ENCODE data around the gene DYRK4.
"Not testable (repeated sequence)": the region's sequence is repeated elsewhere in the genome, so short reads cannot be mapped to it uniquely, and the experiment has no call there.

DYRK4 gene, protein sequence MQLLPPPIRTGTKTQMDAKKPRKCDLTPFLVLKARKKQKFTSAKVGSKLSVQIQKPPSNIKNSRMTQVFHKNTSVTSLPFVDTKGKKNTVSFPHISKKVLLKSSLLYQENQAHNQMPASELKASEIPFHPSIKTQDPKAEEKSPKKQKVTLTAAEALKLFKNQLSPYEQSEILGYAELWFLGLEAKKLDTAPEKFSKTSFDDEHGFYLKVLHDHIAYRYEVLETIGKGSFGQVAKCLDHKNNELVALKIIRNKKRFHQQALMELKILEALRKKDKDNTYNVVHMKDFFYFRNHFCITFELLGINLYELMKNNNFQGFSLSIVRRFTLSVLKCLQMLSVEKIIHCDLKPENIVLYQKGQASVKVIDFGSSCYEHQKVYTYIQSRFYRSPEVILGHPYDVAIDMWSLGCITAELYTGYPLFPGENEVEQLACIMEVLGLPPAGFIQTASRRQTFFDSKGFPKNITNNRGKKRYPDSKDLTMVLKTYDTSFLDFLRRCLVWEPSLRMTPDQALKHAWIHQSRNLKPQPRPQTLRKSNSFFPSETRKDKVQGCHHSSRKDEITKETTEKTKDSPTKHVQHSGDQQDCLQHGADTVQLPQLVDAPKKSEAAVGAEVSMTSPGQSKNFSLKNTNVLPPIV

DNA sequence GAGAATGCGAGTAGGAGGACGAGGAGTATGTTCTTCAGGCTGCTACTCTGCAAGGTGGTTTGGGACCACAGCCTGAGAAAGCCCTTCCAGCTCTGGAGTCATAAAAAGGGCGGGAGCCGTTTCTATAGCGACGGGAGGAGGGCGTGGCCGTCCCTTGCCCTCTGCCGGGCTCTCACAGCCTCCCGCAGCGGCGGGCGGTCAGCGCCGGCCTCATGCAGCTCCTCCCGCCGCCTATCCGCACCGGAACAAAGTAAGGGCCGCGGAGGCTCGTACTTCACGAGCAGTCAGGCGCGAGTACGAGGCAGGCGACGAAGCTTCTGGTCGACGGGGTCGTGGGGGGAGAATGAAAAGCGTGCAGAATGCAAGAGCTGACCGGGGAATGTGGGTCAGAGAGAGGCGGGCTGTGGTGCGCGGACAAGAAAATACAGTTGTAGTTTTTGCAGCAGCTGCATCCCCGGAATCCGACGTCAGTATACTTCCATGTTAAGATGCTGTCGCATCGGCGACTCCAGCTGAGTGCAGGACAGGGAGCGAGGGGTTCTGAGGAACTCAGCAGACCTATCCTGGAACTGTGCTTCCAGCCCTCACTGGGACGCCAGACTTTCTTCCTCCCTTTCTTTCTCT, at the start of gene DYRK4:
Gene DYRK4, plus strand, starts transcription at position 175 of the 624 bp plus-strand sequence. Its CDS starts 38 bp downstream, at position 213.
- no peak for DNase-seq (ENCODE audit: insufficient read length, low spot score)
- TF ChIP-seq, protein P1, sequence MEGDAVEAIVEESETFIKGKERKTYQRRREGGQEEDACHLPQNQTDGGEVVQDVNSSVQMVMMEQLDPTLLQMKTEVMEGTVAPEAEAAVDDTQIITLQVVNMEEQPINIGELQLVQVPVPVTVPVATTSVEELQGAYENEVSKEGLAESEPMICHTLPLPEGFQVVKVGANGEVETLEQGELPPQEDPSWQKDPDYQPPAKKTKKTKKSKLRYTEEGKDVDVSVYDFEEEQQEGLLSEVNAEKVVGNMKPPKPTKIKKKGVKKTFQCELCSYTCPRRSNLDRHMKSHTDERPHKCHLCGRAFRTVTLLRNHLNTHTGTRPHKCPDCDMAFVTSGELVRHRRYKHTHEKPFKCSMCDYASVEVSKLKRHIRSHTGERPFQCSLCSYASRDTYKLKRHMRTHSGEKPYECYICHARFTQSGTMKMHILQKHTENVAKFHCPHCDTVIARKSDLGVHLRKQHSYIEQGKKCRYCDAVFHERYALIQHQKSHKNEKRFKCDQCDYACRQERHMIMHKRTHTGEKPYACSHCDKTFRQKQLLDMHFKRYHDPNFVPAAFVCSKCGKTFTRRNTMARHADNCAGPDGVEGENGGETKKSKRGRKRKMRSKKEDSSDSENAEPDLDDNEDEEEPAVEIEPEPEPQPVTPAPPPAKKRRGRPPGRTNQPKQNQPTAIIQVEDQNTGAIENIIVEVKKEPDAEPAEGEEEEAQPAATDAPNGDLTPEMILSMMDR (IDR thresholded peaks at IDR 0.05; ENCODE audit: insufficient read depth, missing control alignments): no peak
- no peak for FAIRE-seq

DNA sequence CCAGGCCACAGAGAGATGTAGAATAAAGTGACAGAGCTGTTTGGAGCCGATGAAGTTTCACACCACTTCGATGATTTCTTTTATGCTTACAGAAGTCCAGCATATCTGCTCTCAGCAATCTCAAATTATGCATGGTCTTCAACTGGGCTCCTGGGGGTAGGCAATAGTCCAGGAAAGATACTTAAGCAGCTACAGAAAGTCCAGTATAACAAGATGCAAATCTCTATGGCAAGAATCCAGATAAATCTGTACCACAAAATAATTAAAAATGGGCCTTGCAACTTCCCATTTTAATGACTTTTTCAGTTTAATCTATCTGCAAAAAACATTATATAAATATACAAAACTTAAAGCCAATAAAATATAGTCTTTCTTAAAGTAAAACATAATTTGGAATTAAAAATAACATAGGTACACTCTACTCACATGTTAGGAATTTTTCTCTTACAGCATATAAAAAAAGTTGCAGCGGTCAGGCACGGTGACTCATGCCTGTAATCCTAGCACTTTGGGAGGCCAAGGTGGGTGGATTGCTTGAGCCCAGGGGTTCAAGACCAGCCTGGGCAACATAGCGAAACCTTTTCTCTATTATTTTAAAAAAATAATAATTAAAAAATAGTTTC, 43.8 kb upstream of the DYRK4 start:
- no peak for FAIRE-seq
- DNase-seq (ENCODE audit: insufficient read length, low spot score): no peak
- TF ChIP-seq, protein P1 (IDR thresholded peaks at IDR 0.05; ENCODE audit: insufficient read depth, missing control alignments): no peak

DNA sequence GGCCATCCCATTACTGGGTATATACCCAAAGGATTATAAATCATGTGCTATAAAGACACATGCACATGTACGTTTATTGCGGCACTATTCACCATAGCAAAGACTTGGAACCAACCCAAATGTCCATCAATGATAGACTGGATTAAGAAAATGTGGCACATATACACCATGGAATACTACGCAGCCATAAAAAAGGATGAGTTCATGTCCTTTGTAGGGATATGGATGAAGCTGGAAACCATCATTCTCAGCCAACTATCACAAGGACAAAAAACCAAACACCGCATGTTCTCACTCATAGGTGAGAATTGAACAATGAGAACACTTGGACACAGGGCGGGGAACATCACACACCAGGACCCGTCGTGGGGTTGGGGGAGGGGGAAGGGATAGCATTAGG, 38.6 kb upstream of the DYRK4 start:
- FAIRE-seq; DNase-seq (ENCODE audit: insufficient read length, low spot score): not testable (repeated sequence)

DNA sequence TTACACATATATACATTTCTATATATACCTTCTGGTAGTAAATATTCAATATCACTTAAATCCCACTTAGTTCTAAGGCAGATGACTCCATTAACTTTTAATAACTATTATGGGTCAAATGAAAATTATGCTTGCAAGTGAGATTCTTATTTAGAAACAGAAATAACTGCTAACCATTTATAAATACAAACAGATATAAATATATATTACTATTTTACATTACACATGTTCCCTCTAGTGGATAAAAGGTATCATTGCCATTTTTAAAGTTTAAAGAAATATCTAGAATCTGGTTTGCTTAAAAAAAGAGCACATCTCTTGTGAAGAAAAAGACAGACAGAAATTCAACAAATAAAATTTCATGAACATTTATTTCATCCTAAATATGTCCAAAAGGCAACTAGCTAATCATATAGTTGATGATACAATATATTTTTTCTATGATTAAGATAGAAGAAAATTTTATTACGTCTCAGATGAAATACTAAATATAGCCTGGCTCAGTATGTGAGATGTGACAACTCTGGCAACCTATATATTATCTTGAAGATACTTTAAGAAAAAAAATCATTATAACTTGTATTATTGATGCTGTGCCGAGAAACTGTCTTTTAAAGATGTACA, 35.0 kb upstream of the DYRK4 start:
- DNase-seq (ENCODE audit: insufficient read length, low spot score) (no peak), FAIRE-seq (no peak)
- TF ChIP-seq, protein P1 (IDR thresholded peaks at IDR 0.05; ENCODE audit: insufficient read depth, missing control alignments): peak; percentile 44

DNA sequence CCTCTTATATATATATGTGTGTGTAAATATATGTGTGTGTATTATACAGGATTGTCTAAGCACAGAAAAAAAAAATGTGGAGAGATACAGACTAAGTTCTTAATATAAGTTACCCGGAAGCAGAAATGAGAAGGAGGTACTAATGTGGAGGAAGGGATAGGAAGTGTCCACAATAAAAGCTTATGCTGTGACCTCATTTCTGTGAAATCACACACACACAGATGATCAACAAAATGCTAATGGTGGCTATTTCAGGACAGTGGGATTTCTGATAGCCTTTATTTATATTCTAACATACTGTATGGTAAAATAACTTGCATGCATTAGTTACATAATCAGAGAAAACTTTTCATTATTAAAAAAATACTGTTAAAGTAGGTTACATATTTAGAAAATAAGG, 31.8 kb upstream of the DYRK4 start:
- DNase-seq (ENCODE audit: insufficient read length, low spot score): no peak
- no peak for FAIRE-seq
- TF ChIP-seq, protein P1 (IDR thresholded peaks at IDR 0.05; ENCODE audit: insufficient read depth, missing control alignments): no peak

DNA sequence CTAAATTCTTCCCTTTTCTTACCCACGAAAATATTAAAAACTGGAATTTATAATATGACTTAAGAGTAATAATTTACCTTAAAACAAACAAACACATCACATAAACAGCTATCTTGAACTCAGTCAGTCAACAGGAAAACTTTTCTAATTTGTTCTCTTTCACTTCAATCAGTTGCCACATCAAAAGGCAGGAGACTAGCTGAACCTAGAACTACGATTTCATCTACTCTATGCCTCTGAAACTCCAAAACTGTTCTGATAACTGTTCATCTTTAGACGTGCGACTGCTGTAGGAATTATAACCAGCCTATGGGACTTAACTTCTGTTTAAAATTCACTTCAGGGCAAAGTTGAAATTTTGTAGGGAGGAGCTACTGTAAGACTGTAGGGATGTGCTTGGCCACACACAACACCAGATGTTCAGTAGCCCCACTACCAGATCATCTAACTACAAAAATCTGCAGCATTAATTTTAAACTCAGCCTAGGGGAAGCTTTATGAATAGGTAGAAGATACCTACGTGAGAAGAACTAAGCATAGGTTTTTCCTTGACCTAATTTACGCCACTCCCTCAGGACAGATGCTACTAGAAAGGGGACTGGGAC, 30.9 kb upstream of the DYRK4 start:
- DNase-seq (ENCODE audit: insufficient read length, low spot score) (no peak), FAIRE-seq (no peak)
- TF ChIP-seq, protein P1 (IDR thresholded peaks at IDR 0.05; ENCODE audit: insufficient read depth, missing control alignments): no peak

DNA sequence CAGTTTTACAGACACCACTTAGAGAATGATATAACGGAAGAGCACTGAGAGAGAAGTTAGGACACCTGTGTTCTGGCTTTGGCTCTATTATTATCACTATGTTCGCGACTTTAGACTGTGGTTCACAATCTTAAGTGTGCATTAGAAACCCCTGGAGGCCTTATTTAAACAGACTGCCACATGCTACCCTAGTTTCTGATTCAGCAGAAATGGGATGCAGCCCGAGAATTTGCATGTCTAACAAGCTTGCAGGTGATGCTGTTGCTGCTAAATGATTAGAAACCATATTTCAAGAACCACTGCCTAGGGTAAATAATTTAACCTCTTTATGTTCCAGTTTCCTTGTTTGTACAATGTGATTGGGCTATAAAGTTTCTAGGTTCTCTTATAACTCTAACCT, 26.9 kb upstream of the DYRK4 start:
- TF ChIP-seq, protein P1 (IDR thresholded peaks at IDR 0.05; ENCODE audit: insufficient read depth, missing control alignments): no peak
- FAIRE-seq (no peak), DNase-seq (ENCODE audit: insufficient read length, low spot score) (no peak)
